SU-DHL-6 (cell line): ENCODE measurements around the gene XKRX.

Experiments
- H2AFZ ChIP-seq: fragments of 200-600 bp; sonication (generic); 2 replicates; pipeline ENCODE4 v1.6.1; 2014; ENCODE audit warnings: low read depth, mild to moderate bottlenecking, moderate library complexity, mixed read lengths, antibody characterized with exemption, low read length; ENCODE audit not compliant: severe bottlenecking
- H3F3A ChIP-seq: fragments of 200-600 bp; shearing (Covaris generic); 2 replicates; pipeline ENCODE4 v1.6.0; 2016; ENCODE audit warnings: antibody characterized with exemption, mild to moderate bottlenecking; ENCODE audit not compliant: insufficient read depth
- H3K27ac ChIP-seq: fragments of 200-600 bp; sonication (generic); 2 replicates; pipeline ENCODE4 v1.5.1; 2016; ENCODE audit warnings: low read depth, mild to moderate bottlenecking, low read length, moderate library complexity, mixed read lengths
- H3K27me3 ChIP-seq: fragments of 200-600 bp; sonication (generic), shearing (Covaris generic); 2 replicates; pipeline ENCODE4 v1.6.0; 2014; ENCODE audit warnings: mild to moderate bottlenecking, low read length
- H3K36me3 ChIP-seq: fragments of 200-600 bp; sonication (generic); 2 replicates; pipeline ENCODE4 v1.6.1; 2014; ENCODE audit warnings: mild to moderate bottlenecking, low read length, mixed read lengths
- H3K4me2 ChIP-seq: fragments of 300-600, 200-600 bp; shearing (Covaris generic), sonication (generic); 2 replicates; pipeline ENCODE4 v1.6.0; 2014; ENCODE audit warnings: low read length, low read depth, mild to moderate bottlenecking; ENCODE audit not compliant: poor library complexity, severe bottlenecking
- H3K4me3 ChIP-seq: fragments of 200-600 bp; sonication (generic); 2 replicates; pipeline ENCODE4 v1.5.1; 2014; ENCODE audit warnings: antibody characterized with exemption, low read length, mild to moderate bottlenecking, mixed read lengths; ENCODE audit not compliant: insufficient read depth, poor library complexity, severe bottlenecking
- H3K79me2 ChIP-seq: fragments of 200-600 bp; sonication (generic); 2 replicates; pipeline ENCODE4 v1.6.1; 2014; ENCODE audit warnings: mild to moderate bottlenecking, low read length, moderate library complexity; ENCODE audit not compliant: insufficient read depth
- H3K9ac ChIP-seq: fragments of 200-600 bp; sonication (generic); 2 replicates; pipeline ENCODE4 v1.7.0; 2014; ENCODE audit warnings: mild to moderate bottlenecking, low read length
- H3K9me2 ChIP-seq: fragments of 200-600 bp; sonication (generic); replicated peaks from 2 replicates; pipeline ENCODE4 v1.6.1; 2014; ENCODE audit warnings: low read length; ENCODE audit not compliant: insufficient read depth
- H3K9me3 ChIP-seq: fragments of 200-600 bp; sonication (generic); 2 replicates; pipeline ENCODE4 v1.6.1; 2014; ENCODE audit warnings: low read length, mixed read lengths; ENCODE audit not compliant: insufficient read depth
- H4K20me1 ChIP-seq: fragments of 200-600 bp; sonication (generic); 2 replicates; pipeline ENCODE4 v1.6.1; 2014; ENCODE audit warnings: low read depth, mild to moderate bottlenecking, antibody characterized with exemption, low read length, moderate library complexity, mixed read lengths
- EZH2phosphoT487 ChIP-seq: fragments of 200-600 bp; sonication (generic), shearing (Covaris generic); conservative IDR thresholded peaks from 2 replicates; pipeline ENCODE4 v1.6.1; 2018; ENCODE audit warnings: mild to moderate bottlenecking, antibody characterized with exemption, low read length, moderate library complexity, mixed read lengths
- TF ChIP-seq, protein P1 (sequence below): fragments of 200-600 bp; sonication (generic); IDR thresholded peaks from one replicate; pipeline ENCODE4 v1.5.1; 2017; ENCODE audit warnings: antibody characterized with exemption, mild to moderate bottlenecking, low read length, moderate library complexity; ENCODE audit not compliant: insufficient read depth, poor library complexity, severe bottlenecking

Gene XKRX

DNA sequence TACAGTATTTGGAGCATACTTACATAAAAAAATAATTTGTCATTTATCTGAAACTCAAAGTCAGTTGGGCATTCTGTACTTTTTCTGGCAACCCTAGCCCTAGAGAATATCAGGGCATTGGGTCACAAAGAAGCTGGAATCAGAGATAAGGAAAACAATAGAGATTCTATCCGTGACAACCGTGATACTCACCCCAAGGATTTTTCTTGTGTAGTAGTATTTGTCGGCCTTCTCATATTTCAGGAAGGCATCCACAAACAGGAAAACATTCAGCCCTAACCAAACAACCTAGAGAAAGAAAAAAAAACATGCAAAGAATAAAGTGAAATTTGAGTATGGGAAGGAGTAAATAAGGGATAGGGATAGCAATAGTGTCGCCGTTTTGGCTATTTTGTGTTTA is 58.2 kb downstream of the XKRX start:
- H3K9ac ChIP-seq: no peak overlapping the region
- H3K9me3 ChIP-seq: no peaks in the 10 kb centered on the region
- H3K36me3 ChIP-seq: no peaks in the 10 kb centered on the region
- H2AFZ ChIP-seq: no peak overlapping the region
- no peaks in the 10 kb centered on the region for H3F3A ChIP-seq
- no peak overlapping the region for H3K4me2 ChIP-seq
- no peaks in the 10 kb centered on the region for H3K27me3 ChIP-seq
- no peak overlapping the region for H3K4me3 ChIP-seq
- no peaks in the 10 kb centered on the region for H4K20me1 ChIP-seq
- H3K27ac ChIP-seq: no peak overlapping the region
- TF ChIP-seq EZH2phosphoT487: no peak
- TF ChIP-seq, protein P1, sequence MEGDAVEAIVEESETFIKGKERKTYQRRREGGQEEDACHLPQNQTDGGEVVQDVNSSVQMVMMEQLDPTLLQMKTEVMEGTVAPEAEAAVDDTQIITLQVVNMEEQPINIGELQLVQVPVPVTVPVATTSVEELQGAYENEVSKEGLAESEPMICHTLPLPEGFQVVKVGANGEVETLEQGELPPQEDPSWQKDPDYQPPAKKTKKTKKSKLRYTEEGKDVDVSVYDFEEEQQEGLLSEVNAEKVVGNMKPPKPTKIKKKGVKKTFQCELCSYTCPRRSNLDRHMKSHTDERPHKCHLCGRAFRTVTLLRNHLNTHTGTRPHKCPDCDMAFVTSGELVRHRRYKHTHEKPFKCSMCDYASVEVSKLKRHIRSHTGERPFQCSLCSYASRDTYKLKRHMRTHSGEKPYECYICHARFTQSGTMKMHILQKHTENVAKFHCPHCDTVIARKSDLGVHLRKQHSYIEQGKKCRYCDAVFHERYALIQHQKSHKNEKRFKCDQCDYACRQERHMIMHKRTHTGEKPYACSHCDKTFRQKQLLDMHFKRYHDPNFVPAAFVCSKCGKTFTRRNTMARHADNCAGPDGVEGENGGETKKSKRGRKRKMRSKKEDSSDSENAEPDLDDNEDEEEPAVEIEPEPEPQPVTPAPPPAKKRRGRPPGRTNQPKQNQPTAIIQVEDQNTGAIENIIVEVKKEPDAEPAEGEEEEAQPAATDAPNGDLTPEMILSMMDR: no peak
- no peaks in the 10 kb centered on the region for H3K79me2 ChIP-seq
- no peaks in the 10 kb centered on the region for H3K9me2 ChIP-seq

DNA sequence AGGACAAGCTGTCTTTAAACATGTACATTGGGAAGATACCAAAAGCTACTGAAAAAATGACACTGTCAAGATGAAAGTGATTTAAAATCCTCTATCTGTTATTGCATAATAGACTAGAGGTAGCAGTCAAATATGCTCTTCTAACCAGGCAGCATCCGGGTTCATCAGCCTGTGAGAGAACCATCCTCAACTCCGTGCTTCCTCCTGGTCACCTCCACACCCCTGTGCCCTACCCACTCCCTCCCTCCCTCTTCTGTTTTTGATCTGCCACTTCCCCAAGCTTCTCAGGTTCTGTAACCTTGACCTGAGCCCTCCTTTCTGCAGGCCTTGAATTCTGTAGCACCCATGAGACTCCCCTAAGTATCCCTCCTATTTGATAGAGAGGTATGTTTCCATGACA is 60.4 kb downstream of the XKRX start:
- Histone ChIP-seq H3K27me3 (no peaks in the 10 kb centered on the region), H3K27ac (no peak overlapping the region)

DNA sequence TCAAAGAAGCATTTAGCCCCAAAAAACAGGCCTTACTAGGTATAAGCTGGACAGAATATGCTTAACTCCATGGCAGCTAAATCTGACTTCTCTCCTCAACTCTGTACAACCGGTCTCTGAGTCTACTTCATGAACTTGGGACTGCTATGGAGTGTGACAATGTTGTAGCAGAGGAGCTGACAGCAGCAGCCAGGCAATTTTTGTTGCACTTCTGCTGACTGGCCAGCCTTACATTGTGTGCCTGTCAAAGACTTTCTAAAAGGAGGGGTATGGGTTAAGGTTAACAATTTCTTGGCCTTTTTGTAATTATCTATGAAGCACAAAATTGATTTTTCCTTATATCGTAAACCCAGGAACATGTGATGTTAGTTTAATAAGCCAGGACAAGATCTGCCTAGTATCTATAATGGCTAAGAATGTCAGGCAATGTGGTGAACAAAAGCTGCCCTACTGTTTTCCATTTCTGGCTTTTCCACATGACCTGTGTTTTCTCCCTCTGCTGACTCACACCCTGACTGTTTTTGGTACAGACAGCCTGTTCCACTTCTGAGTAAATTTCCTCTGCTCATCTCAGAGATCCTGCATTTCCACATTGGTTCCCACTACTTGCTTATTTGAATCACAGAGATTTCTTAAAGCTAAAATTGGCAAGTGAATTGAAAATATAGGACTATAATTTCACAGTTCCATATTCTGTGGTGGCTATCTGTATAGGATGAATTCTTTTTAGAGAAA is 63.9 kb downstream of the XKRX start:
- no peaks in the 10 kb centered on the region for H3K9me3 ChIP-seq
- H3K27me3 ChIP-seq: no peaks in the 10 kb centered on the region
- no peak overlapping the region for H3K27ac ChIP-seq
- H3K79me2 ChIP-seq: no peaks in the 10 kb centered on the region
- H3K9ac ChIP-seq: no peak overlapping the region
- no peak overlapping the region for H2AFZ ChIP-seq
- TF ChIP-seq, protein P1: no peak
- no peak for TF ChIP-seq EZH2phosphoT487
- no peak overlapping the region for H3K4me3 ChIP-seq
- H3F3A ChIP-seq: no peaks in the 10 kb centered on the region
- no peaks in the 10 kb centered on the region for H3K9me2 ChIP-seq
- no peak overlapping the region for H3K4me2 ChIP-seq
- H3K36me3 ChIP-seq: no peaks in the 10 kb centered on the region
- H4K20me1 ChIP-seq: no peaks in the 10 kb centered on the region

More for the DNA sequence above, 60.4 kb downstream of the XKRX start:
- H3K36me3 ChIP-seq: no peaks in the 10 kb centered on the region
- H3K9me3 ChIP-seq: no peaks in the 10 kb centered on the region
- no peak overlapping the region for H2AFZ ChIP-seq
- H3K79me2 ChIP-seq: no peaks in the 10 kb centered on the region
- H4K20me1 ChIP-seq: no peaks in the 10 kb centered on the region
- H3F3A ChIP-seq: no peaks in the 10 kb centered on the region
- no peak for TF ChIP-seq EZH2phosphoT487
- TF ChIP-seq, protein P1: no peak
- H3K9ac ChIP-seq: no peak overlapping the region
- H3K9me2 ChIP-seq: no peaks in the 10 kb centered on the region
- no peak overlapping the region for H3K4me3 ChIP-seq
- no peak overlapping the region for H3K4me2 ChIP-seq
